ENCODE measurements around the gene ING4.

DNA sequence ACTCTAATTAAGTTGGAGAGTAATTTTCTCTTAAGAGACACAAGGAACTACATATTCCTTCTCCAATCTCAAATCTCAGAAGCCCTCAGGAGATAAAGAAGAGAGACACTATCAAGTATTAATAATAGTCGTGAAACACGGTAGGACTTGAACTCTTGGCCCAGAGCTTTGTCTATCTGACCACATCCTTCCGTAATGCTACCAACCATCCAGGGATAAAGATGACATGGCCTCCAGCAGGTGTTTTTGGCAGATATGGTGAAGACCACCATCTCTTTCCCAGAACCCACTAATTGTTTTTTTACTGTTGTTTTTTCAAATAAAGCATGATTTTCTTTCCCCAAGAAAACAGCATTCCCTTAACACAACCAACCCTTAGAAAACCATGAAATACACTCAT, 22.9 kb upstream of the ING4 start:
- TF ChIP-seq CTCF (IDR thresholded peaks at IDR 0.05) (no peak), ZNF423 (CRISPR knock-in tag; IDR thresholded peaks at IDR 0.05) (no peak), TP53 (CRISPR knock-in tag; IDR thresholded peaks at IDR 0.05) (no peak), ETV6 (CRISPR knock-in tag; IDR thresholded peaks at IDR 0.05) (no peak), AFF4 (CRISPR knock-in tag; IDR thresholded peaks at IDR 0.05; ENCODE audit: borderline replicate concordance) (no peak), USF2 (CRISPR knock-in tag; IDR thresholded peaks at IDR 0.05) (no peak)
